ENCODE data around the gene ST6GAL1.

DNA sequence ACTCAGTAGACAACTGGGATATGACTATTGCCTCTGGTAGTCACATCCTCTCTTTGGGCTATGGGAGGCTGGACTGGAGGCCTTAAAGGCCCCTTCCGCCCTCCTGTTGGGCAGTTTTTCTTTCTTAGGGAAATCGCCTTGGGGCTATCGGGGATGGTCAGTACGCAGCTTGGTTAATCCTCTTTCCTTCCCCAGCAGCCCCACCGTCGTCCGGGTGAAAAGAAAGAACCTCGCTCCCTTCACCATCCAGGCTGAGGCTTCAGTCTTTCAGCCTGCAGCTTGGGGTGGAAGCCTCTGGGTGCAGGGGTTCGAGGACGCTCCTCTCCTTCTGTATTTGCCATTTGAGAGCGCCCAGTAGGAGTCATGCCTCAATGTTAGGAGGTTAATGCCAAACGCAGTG, 641 bp upstream of the ST6GAL1 start:
- TF ChIP-seq POLR2A (IDR thresholded peaks at IDR 0.05) (no peak), CTCF (IDR thresholded peaks at IDR 0.05) (no peak)
